Pulmonary artery endothelial cell (primary cell): ENCODE results near the gene DCLK2. TPM values are rescaled to one million over a fixed set of nuclear protein-coding genes. Genes with fewer than 3 reads are reported as not detected.

Experiments used
- DNase-seq: peaks from one replicate; pipeline ENCODE4 v3.0.0-alpha.2; 2011; ENCODE audit warnings: low read depth, low spot score
- total RNA-seq: library from RNA; depleted of rRNA; stranded (reverse); fragments of >200 nt; gene quantifications from 2 replicates; pipeline ENCODE4 v1.2.3, GENCODE V29; 2014

DCLK2 gene
- total RNA-seq, 1 donor from 2014 or later: 2.0 TPM

- peak; percentile 57 for DNase-seq
Observed at GRCh38 chr4:150237110-150237872, 159.0 kb downstream of the DCLK2 start.

- DNase-seq: no peak
Observed at GRCh38 chr4:150238591-150238990, 160.3 kb downstream of the DCLK2 start.

- DNase-seq: no peak
Observed at GRCh38 chr4:150240011-150240410, 161.8 kb downstream of the DCLK2 start.

GRCh38 chr4:150242820-150243458, 164.7 kb downstream of the DCLK2 start:
- no peak for DNase-seq

GRCh38 chr4:150243932-150244331, 165.7 kb downstream of the DCLK2 start:
- no peak for DNase-seq

GRCh38 chr4:150244600-150244999, 166.4 kb downstream of the DCLK2 start:
- no peak for DNase-seq

GRCh38 chr4:150247184-150247583, 168.9 kb downstream of the DCLK2 start:
- DNase-seq: no peak

GRCh38 chr4:150248181-150248580, 169.9 kb downstream of the DCLK2 start:
- DNase-seq: no peak

GRCh38 chr4:150250293-150250997, 172.2 kb downstream of the DCLK2 start:
- no peak for DNase-seq

GRCh38 chr4:150250998-150251651, 172.9 kb downstream of the DCLK2 start:
- DNase-seq: no peak

- DNase-seq: no peak
Observed at GRCh38 chr4:150251752-150252190, 173.5 kb downstream of the DCLK2 start.

GRCh38 chr4:150252306-150252705, 174.1 kb downstream of the DCLK2 start:
- no peak for DNase-seq

- no peak for DNase-seq
Observed at GRCh38 chr4:150252741-150253140, 174.5 kb downstream of the DCLK2 start.

- no peak for DNase-seq
Observed at GRCh38 chr4:150253416-150253815, 175.2 kb downstream of the DCLK2 start.

GRCh38 chr4:150253965-150254630, 175.9 kb downstream of the DCLK2 start:
- DNase-seq: no peak

- no peak for DNase-seq
Observed at GRCh38 chr4:150255610-150256224, 177.5 kb downstream of the DCLK2 start.

- DNase-seq: no peak
Observed at GRCh38 chr4:150256225-150256620, 178.0 kb downstream of the DCLK2 start.

GRCh38 chr4:150256841-150257730, 178.8 kb downstream of the DCLK2 start:
- DNase-seq: no peak

GRCh38 chr4:150258569-150258968, 180.3 kb downstream of the DCLK2 start:
- DNase-seq: no peak
